K562 (cell line): ENCODE results near the gene ATF6B.

Experiments used
- CUX1 ChIP-seq: fragments of 200-800 bp; sonication (Bioruptor generic); IDR thresholded peaks from 2 replicates; pipeline ENCODE4 v1.6.1; 2016; ENCODE audit warnings: missing genetic modification characterization, missing compliant biosample characterization
- ESRRA ChIP-seq: fragments of 450-650 bp; IDR thresholded peaks from 2 replicates; pipeline ENCODE4 v1.6.1; 2014; ENCODE audit warnings: low read depth, mild to moderate bottlenecking, moderate library complexity, borderline replicate concordance
- NFIC ChIP-seq: fragments of 450-650 bp; IDR thresholded peaks from 2 replicates; pipeline ENCODE4 v1.6.1; 2017; ENCODE audit warnings: mild to moderate bottlenecking, inconsistent platforms
- PHF8 ChIP-seq: fragments of 200-600 bp; sonication (generic); IDR thresholded peaks from 2 replicates; pipeline ENCODE4 v1.6.1; 2012; ENCODE audit warnings: mixed run types, mild to moderate bottlenecking, inconsistent platforms, low read length, moderate library complexity, borderline replicate concordance
- POLR2AphosphoS2 ChIP-seq: IDR thresholded peaks from 2 replicates; pipeline ENCODE4 v1.6.1; 2012; ENCODE audit warnings: low read length, improper control_type of control experiment
- SNAPC5 ChIP-seq: fragments of 250-450 bp; sonication (Bioruptor Pico); IDR thresholded peaks from 2 replicates; pipeline ENCODE4 v1.8.0; 2021; ENCODE audit warnings: moderate library complexity, mild to moderate bottlenecking, inconsistent platforms
- TARDBP ChIP-seq: fragments of 450-650 bp; IDR thresholded peaks from 2 replicates; pipeline ENCODE4 v1.6.1; 2016
- TF ChIP-seq, protein P1 (sequence below), 3 experiments: IDR thresholded peaks in 2 of 3; conservative IDR thresholded peaks in 1 of 3; 2 replicates each; pipeline ENCODE4 v1.5.1; 2011 to 2012; ENCODE audit warnings: low read length in 3 of 3, mild to moderate bottlenecking in 3 of 3, control low read depth in 2 of 3, improper control_type of control experiment in 1 of 3, inconsistent platforms in 1 of 3, low read depth in 1 of 3, mixed read lengths in 1 of 3, moderate library complexity in 1 of 3; ENCODE audit not compliant: insufficient read depth in 2 of 3
- TF ChIP-seq, protein P2 (sequence below), 2 experiments: fragments of 450-650 bp in 1 of 2; IDR thresholded peaks; 2 replicates each; pipeline ENCODE4 v1.6.1; 2011 to 2017; ENCODE audit warnings: low read depth in 2 of 2, antibody characterized with exemption in 1 of 2, borderline replicate concordance in 1 of 2, low read length in 1 of 2, mild to moderate bottlenecking in 1 of 2, mixed read lengths in 1 of 2; ENCODE audit not compliant: control insufficient read depth in 1 of 2

DNA sequence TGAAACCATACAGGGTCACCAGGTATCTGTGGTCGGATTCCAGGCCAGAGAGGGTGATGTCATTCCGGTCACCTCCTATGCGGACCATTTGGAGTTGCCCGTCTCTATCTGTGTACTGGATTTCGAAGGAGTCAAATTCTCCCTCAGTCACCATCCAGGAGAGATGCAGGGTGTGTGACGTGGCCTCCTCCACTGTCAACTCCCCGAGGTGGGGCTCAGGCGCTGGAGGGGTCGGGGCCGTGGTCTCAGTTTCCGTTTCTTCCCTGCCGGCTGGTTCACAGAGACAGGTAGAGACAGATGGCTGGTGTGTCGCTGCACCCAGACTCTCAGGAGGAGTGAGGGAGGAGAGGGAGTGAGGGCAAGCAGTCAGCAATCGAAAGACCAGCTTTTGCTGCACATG is 59.2 kb downstream of the ATF6B start:
- no peak for TF ChIP-seq CUX1
- TF ChIP-seq, protein P1, sequence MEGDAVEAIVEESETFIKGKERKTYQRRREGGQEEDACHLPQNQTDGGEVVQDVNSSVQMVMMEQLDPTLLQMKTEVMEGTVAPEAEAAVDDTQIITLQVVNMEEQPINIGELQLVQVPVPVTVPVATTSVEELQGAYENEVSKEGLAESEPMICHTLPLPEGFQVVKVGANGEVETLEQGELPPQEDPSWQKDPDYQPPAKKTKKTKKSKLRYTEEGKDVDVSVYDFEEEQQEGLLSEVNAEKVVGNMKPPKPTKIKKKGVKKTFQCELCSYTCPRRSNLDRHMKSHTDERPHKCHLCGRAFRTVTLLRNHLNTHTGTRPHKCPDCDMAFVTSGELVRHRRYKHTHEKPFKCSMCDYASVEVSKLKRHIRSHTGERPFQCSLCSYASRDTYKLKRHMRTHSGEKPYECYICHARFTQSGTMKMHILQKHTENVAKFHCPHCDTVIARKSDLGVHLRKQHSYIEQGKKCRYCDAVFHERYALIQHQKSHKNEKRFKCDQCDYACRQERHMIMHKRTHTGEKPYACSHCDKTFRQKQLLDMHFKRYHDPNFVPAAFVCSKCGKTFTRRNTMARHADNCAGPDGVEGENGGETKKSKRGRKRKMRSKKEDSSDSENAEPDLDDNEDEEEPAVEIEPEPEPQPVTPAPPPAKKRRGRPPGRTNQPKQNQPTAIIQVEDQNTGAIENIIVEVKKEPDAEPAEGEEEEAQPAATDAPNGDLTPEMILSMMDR (IDR thresholded peaks at IDR 0.05 in 2 of 3, conservative IDR thresholded peaks at IDR 0.05 in 1 of 3; ENCODE audit: insufficient read depth in 2 of 3, low read depth in 1 of 3, low read length in 3 of 3): no peak
- no peak for TF ChIP-seq PHF8
- no peak for TF ChIP-seq POLR2AphosphoS2
- TF ChIP-seq NFIC: no peak
- TF ChIP-seq SNAPC5: no peak
- no peak for TF ChIP-seq TARDBP
- TF ChIP-seq ESRRA: no peak
- TF ChIP-seq, protein P2, sequence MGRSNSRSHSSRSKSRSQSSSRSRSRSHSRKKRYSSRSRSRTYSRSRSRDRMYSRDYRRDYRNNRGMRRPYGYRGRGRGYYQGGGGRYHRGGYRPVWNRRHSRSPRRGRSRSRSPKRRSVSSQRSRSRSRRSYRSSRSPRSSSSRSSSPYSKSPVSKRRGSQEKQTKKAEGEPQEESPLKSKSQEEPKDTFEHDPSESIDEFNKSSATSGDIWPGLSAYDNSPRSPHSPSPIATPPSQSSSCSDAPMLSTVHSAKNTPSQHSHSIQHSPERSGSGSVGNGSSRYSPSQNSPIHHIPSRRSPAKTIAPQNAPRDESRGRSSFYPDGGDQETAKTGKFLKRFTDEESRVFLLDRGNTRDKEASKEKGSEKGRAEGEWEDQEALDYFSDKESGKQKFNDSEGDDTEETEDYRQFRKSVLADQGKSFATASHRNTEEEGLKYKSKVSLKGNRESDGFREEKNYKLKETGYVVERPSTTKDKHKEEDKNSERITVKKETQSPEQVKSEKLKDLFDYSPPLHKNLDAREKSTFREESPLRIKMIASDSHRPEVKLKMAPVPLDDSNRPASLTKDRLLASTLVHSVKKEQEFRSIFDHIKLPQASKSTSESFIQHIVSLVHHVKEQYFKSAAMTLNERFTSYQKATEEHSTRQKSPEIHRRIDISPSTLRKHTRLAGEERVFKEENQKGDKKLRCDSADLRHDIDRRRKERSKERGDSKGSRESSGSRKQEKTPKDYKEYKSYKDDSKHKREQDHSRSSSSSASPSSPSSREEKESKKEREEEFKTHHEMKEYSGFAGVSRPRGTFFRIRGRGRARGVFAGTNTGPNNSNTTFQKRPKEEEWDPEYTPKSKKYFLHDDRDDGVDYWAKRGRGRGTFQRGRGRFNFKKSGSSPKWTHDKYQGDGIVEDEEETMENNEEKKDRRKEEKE (IDR thresholded peaks at IDR 0.05; ENCODE audit: borderline replicate concordance in 1 of 2, control insufficient read depth in 1 of 2, low read depth in 2 of 2, low read length in 1 of 2): no peak
